HG03571 (cell line): ENCODE results near the gene GIPC3.

ENCODE experiments used
- ATAC-seq: cut with Tn5 transposase; IDR thresholded peaks from one replicate; pipeline ENCODE4 v1.9.1; 2021; ENCODE audit not compliant: unreplicated experiment

The GIPC3 gene

GRCh38 chr19:3604227-3604986 lies 19.1 kb downstream of the GIPC3 start:
- ATAC-seq = no peak

- no peak for ATAC-seq
Measured at GRCh38 chr19:3604987-3605343, 19.7 kb downstream of the GIPC3 start.

GRCh38 chr19:3605361-3605760 lies 20.1 kb downstream of the GIPC3 start:
- ATAC-seq = no peak

- no peak for ATAC-seq
Measured at GRCh38 chr19:3605770-3606169, 20.5 kb downstream of the GIPC3 start.

- ATAC-seq = no peak
Measured at GRCh38 chr19:3606174-3606689, 21.0 kb downstream of the GIPC3 start.

DNA sequence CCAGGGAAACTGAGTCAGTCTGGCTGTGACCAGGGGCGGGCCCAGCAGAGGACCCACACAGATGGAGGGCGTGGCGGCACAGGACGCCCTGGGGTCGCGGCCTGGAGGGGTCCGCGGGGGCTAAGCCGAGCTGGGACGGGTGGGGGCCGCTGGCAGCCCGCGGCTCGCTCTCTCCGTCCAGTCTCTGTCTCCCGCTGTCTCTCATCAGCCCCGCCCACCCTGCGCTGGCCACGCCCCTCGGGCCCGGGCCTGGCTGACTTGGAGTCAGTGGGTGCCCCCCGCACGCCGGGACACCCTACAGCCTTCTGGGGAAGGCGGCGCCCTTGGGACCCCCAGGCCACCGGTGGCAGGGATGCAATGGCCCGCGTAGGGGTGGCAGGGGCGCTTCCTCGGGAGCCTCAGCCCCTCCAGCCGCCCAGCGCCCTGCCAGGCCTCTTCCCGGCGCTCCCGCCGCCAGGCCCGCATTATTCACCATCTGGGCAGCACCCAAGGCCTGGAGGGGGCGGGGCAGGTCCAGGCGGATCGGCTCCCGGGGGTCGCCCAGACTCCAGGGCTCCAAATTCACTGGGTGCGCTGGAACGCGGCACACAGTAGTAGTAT lies 21.5 kb downstream of the GIPC3 start, which contains the start of gene TBXA2R:
TBXA2R (minus strand) TSS at position 186 of the 600 bp plus-strand sequence. CDS start 6,241 bp downstream, outside the sequence.
- no peak for ATAC-seq

DNA sequence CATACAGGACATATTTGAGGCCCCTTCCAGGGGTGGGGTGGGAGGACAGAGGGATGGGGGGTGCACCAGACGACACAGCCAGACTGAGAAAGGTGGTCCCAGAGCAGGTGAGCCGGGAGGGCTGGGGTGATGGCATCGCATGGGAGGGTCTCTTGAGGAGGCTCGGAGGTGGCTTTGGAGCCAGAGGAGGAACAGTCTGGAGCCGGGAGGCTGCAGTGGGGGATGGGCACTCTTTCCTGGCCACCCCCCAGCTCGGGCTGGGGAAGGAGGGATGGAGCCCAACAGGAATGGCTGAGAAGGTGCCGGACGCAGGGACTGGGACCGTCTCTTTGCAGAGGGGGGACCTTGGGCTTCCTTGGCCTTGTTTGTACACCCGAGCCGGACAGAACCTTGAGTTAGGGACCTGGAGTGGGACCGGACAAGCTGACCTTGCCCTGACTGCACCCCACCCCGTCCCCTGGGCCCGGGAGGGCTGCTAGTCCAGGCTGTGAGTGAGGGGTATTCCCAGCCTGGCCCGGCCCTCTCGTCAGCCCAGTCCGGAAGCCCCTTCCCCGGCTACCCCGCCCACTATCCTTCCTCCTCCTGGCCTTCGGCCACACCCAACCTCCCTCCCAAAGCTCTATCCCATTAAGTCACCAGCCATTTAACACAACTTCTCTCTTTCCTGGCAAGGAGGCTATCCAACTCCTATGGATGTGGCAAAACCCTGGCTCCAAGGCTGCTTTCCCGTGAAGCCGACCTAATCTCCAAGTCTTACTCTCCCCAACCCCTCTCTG lies 22.2 kb downstream of the GIPC3 start:
- ATAC-seq = no peak

GRCh38 chr19:3608079-3608641 lies 22.9 kb downstream of the GIPC3 start:
- no peak for ATAC-seq

GRCh38 chr19:3608750-3609322 lies 23.6 kb downstream of the GIPC3 start:
- ATAC-seq = no peak

- ATAC-seq = no peak
Measured at GRCh38 chr19:3609779-3610719, 24.8 kb downstream of the GIPC3 start.

- ATAC-seq = no peak
Measured at GRCh38 chr19:3610745-3611717, 25.8 kb downstream of the GIPC3 start.

DNA sequence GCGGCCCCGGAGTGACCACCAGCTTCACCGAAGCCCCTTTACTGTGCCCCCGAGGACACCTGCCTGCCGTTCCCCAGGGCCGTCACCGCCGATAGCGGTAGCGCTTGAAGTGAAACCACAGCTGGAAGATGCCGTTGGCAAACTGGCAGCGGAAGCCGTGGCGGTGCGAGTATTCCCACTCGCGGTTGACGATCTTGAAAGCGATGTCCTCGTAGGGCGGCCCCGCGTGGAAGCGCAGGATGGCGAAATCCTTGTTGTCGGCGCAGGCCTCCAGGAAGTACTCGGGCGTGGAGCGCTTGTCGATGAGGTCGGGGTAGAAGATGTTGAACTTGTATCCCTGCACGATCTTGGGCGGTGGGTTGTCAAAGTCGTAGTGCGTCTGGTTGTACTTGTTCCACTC lies 26.6 kb downstream of the GIPC3 start:
- ATAC-seq = no peak

DNA sequence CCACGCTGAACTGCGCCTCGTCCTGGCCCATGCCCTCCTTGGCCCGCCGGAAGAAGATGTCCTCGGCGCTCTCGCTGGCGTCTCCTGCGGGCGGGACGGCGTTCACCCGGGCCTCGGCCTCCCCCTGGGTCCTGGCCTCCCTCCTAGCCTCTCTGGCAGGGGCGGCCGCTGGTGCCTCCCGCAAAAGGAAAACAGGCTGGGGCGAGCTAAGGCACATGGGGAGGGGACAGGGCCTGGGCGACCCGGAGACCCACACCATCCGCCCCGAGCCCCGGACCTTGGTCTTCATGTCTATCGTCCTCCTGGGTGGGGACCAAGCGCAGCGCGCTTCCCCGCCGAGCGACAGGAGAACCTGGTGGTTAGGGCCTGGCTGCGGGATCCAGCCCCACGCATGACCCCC lies 27.1 kb downstream of the GIPC3 start:
- ATAC-seq = no peak

- ATAC-seq = no peak
Measured at GRCh38 chr19:3612901-3613741, 27.8 kb downstream of the GIPC3 start.

- ATAC-seq = no peak
Measured at GRCh38 chr19:3613818-3614661, 28.8 kb downstream of the GIPC3 start.

- ATAC-seq = no peak
Measured at GRCh38 chr19:3614858-3615505, 29.7 kb downstream of the GIPC3 start.
